ENCODE data around the gene CALHM4.

- no peak for TF ChIP-seq CTCF (conservative IDR thresholded peaks at IDR 0.05; ENCODE audit: low read length)
- no peak for TF ChIP-seq EZH2phosphoT487 (IDR thresholded peaks at IDR 0.05; ENCODE audit: borderline replicate concordance, low read depth, low read length)
Observed at GRCh38 chr6:116508527-116508926, 45.0 kb upstream of the CALHM4 start.
